Cerebellar cortex (tissue), 1 donor: ENCODE measurements around the gene DIS3L2.

Experiments used
- DNase-seq: peaks from one replicate; pipeline ENCODE4 v3.0.0-alpha.2; 2015; ENCODE audit warnings: low spot score

The DIS3L2 gene

GRCh38 chr2:231955758-231956472 is 5.6 kb upstream of the DIS3L2 start:
- DNase-seq, result no peak

- DNase-seq, result no peak
These were observed 3.4 kb upstream of the DIS3L2 start for GRCh38 chr2:231957913-231958763.

- DNase-seq, result no peak
These were observed 634 bp upstream of the DIS3L2 start for GRCh38 chr2:231960810-231961348.

GRCh38 chr2:231965102-231965501 is 3.6 kb downstream of the DIS3L2 start:
- DNase-seq, result no peak

- no peak for DNase-seq
These were observed 5.4 kb downstream of the DIS3L2 start for GRCh38 chr2:231966886-231967285.

- DNase-seq, result no peak
These were observed 7.3 kb downstream of the DIS3L2 start for GRCh38 chr2:231968820-231969219.

- DNase-seq, result no peak
These were observed 8.9 kb downstream of the DIS3L2 start for GRCh38 chr2:231970461-231970860.

- DNase-seq, result no peak
These were observed 13.5 kb downstream of the DIS3L2 start for GRCh38 chr2:231975001-231975400.

- DNase-seq, result no peak
These were observed 15.9 kb downstream of the DIS3L2 start for GRCh38 chr2:231977430-231977829.

GRCh38 chr2:231984992-231985391 is 23.5 kb downstream of the DIS3L2 start:
- DNase-seq, result no peak

- no peak for DNase-seq
These were observed 24.3 kb downstream of the DIS3L2 start for GRCh38 chr2:231985823-231986261.

GRCh38 chr2:231987124-231987727 is 25.7 kb downstream of the DIS3L2 start:
- no peak for DNase-seq

- DNase-seq, result no peak
These were observed 26.8 kb downstream of the DIS3L2 start for GRCh38 chr2:231988179-231988866.

- no peak for DNase-seq
These were observed 30.2 kb downstream of the DIS3L2 start for GRCh38 chr2:231991664-231992063.

- DNase-seq, result no peak
These were observed 31.4 kb downstream of the DIS3L2 start for GRCh38 chr2:231992888-231993287.

- DNase-seq, result no peak
These were observed 35.5 kb downstream of the DIS3L2 start for GRCh38 chr2:231996797-231997540.

GRCh38 chr2:231998046-231998445 is 36.5 kb downstream of the DIS3L2 start:
- DNase-seq, result no peak

- no peak for DNase-seq
These were observed 38.9 kb downstream of the DIS3L2 start for GRCh38 chr2:232000439-232000838.

GRCh38 chr2:232001073-232001472 is 39.6 kb downstream of the DIS3L2 start:
- DNase-seq, result no peak

GRCh38 chr2:232006253-232006652 is 44.7 kb downstream of the DIS3L2 start:
- no peak for DNase-seq
